H1 (cell line): ENCODE data around the gene PTPRG. TPM values are rescaled to one million over a fixed set of nuclear protein-coding genes. Genes with fewer than 3 reads are reported as not detected.

Experiments used
- CEBPB ChIP-seq: IDR thresholded peaks from 2 replicates; pipeline ENCODE4 v1.6.1; 2012; ENCODE audit warnings: low read depth, low read length
- FOSL1 ChIP-seq: IDR thresholded peaks from 2 replicates; pipeline ENCODE4 v1.6.1; 2011; ENCODE audit warnings: mild to moderate bottlenecking, low read depth, low read length, moderate library complexity; ENCODE audit not compliant: insufficient read depth
- NANOG ChIP-seq: IDR thresholded peaks from 2 replicates; pipeline ENCODE4 v1.6.1; 2011; ENCODE audit warnings: low read length, low read depth, mild to moderate bottlenecking, inconsistent platforms; ENCODE audit not compliant: insufficient read depth, poor library complexity, severe bottlenecking
- SIN3A ChIP-seq, 2 experiments: IDR thresholded peaks in 1 of 2; conservative IDR thresholded peaks in 1 of 2; 2 replicates each; pipeline ENCODE4 v1.6.1; 2011 to 2012; ENCODE audit warnings: low read length in 2 of 2, improper control_type of control experiment in 1 of 2, low read depth in 1 of 2, mild to moderate bottlenecking in 1 of 2
- SIX5 ChIP-seq: IDR thresholded peaks from 2 replicates; pipeline ENCODE4 v1.6.1; 2011; ENCODE audit warnings: mild to moderate bottlenecking, low read depth, low read length
- SRF ChIP-seq: IDR thresholded peaks from 2 replicates; pipeline ENCODE4 v1.6.1; 2011; ENCODE audit warnings: mild to moderate bottlenecking, low read depth, low read length, moderate library complexity
- SUZ12 ChIP-seq: fragments of 200-600 bp; sonication (generic); IDR thresholded peaks from 2 replicates; pipeline ENCODE4 v1.6.1; 2012; ENCODE audit warnings: mild to moderate bottlenecking, inconsistent platforms, low read length, moderate library complexity, mixed read lengths
- polyA plus RNA-seq, 7 experiments: library from polyadenylated mRNA; depleted of rRNA in 3 of 7; stranded (reverse) in 5 of 7; unstranded in 2 of 7; fragments of >200 nt in 5 of 7; fragments of 200-250 nt in 2 of 7; gene quantifications; 1 replicate in 5 of 7; 2 replicates in 1 of 7; 4 replicates in 1 of 7; pipeline versions ENCODE4 v1.2.1 to v1.2.3, GENCODE V29; 2011 to 2013; ENCODE audit warnings: missing spikeins in 2 of 7, mixed read lengths in 2 of 7
- total RNA-seq: library from RNA; stranded (reverse); fragmentation: NEBNext Ultra II Directional; extraction: Animal tissue kit (Norgen Biotek cat#: 25700); gene quantifications from 2 replicates; pipeline ENCODE4 v1.2.1, GENCODE V29; 2021

PTPRG gene
- total and polyA plus RNA-seq, 2 of the 8 experiments (the other 6 are each of a cell fraction or from before 2014, with no cell fraction given), result 23.3 to 96.2 TPM

GRCh38 chr3:62013951-62014350 is 452.6 kb downstream of the PTPRG start (continued):
- TF ChIP-seq FOSL1 (no peak), SRF (no peak), CEBPB (no peak), NANOG (no peak), SUZ12 (no peak), SIN3A (conservative IDR thresholded peaks at IDR 0.05 in 1 of 2, IDR thresholded peaks at IDR 0.05 in 1 of 2; ENCODE audit: low read depth in 1 of 2, low read length in 2 of 2) (no peak), SIX5 (no peak)
- TF ChIP-seq, all 59 proteins: peak for 0
